ENCODE measurements around the gene DEPDC5.

GRCh38 chr22:31895411-31896123, 141.7 kb downstream of the DEPDC5 start:
- TF ChIP-seq CTCF (IDR thresholded peaks at IDR 0.05) (no peak), EZH2phosphoT487 (IDR thresholded peaks at IDR 0.05) (no peak)

All from neural progenitor cell (in vitro differentiated cells).